ENCODE results near the gene IL10. TPM values are rescaled to one million over a fixed set of nuclear protein-coding genes. Genes with fewer than 3 reads are reported as not detected.
A peak's percentile ranks its signal among the peaks of the same experiment; 100 is the strongest.
"Not testable (repeated sequence)": the region's sequence is repeated elsewhere in the genome, so short reads cannot be mapped to it uniquely, and the experiment has no call there.

The IL10 gene
- total and polyA plus RNA-seq, 2 donors = 1.8 to 19.1 TPM

DNA sequence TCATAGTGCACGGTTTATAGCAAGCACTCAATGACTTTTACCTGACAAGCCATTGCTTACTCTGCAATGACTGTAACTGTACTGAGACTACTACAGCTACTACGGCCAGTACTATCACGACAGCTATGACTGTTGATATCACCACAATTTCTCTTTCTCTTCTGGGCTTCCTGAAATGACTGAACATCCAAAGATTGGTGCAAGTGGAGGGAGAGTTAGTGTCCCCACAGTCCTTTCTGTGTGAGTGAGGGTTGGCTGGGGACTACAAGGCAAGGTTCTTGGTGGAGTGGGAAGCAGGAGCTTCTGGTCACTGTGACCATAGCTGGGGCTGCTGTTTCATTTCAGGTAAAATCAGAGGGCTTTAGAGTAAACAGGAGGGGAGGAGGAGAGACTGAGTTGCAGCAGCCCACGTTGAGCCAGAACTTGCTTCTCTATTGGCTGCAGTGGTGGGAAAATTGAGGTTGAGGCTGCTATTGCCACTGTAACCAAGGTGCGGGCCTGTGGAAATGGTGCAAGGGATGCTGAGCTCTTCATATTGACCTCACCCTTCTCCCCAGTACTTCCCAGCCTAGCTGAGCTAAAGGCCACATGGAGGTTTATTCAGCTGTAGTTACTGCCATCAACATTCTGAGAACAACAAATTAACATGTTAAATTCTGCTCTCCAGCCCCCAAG is 14.1 kb upstream of the IL10 start:
- H3K9me3 ChIP-seq (ENCODE audit: control insufficient read depth in 2 of 2, insufficient read depth in 1 of 2, low read length in 1 of 2) = no peaks in the 10 kb centered on the region
- H3K4me1 ChIP-seq (ENCODE audit: control insufficient read depth in 2 of 2, insufficient read depth in 2 of 2, low read length in 2 of 2) = peaks cover 17 to 56% of the 10 kb centered on the region in 2 donors
- WGBS = 93% methylated on average over 5 of the region's 5 CpGs

DNA sequence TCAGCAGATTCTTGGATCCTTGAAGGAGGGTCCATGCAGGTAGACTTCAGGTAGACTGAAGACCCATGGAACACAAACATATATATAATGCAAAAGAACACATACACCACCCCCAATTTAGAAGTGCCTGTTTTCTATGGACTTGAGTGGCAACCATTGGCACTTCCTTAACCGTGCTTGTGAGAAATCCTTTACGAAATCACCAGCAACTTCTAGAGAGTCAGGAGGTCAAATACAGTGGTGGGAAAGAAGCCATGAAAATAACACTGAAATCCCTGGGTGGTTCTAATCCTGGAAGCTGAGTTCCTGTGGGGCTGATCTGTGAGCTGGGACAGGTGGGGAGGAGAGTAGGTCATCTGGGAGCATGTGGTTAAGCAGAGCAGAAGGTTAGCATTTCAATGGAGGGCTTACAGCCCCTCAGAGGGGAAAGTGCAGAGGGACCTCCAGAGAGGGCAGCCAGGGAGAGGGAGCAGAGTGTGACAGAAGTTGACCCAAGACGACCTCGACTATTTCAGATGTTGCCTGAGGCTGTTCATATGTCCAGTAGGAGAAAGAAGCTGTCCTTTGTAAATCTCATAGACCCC is 13.0 kb upstream of the IL10 start:
- DNase-seq (ENCODE audit: low read depth in 6 of 9, low spot score in 9 of 9) = no peak
- Histone ChIP-seq H3K27ac (ENCODE audit: low read depth in 1 of 2, low read length in 1 of 2) (no peak overlapping the region), H3K4me3 (ENCODE audit: low read length in 2 of 2) (no peak overlapping the region), H3K4me1 (ENCODE audit: control insufficient read depth in 2 of 2, insufficient read depth in 2 of 2, low read length in 2 of 2) (peaks cover 14 to 53% of the 10 kb centered on the region in 2 donors), H3K27me3 (ENCODE audit: control insufficient read depth in 2 of 2, insufficient read depth in 1 of 2, low read length in 1 of 2) (no peaks in the 10 kb centered on the region), H3K36me3 (ENCODE audit: control insufficient read depth in 2 of 2, insufficient read depth in 2 of 2, low read length in 1 of 2) (no peaks in the 10 kb centered on the region), H3K9me3 (ENCODE audit: control insufficient read depth in 2 of 2, insufficient read depth in 1 of 2, low read length in 1 of 2) (no peaks in the 10 kb centered on the region)
- 94% methylated on average over 4 of the region's 4 CpGs for WGBS

More for the DNA sequence above, 14.1 kb upstream of the IL10 start:
- H3K27ac ChIP-seq (ENCODE audit: low read depth in 1 of 2, low read length in 1 of 2) = no peak overlapping the region
- H3K4me3 ChIP-seq (ENCODE audit: low read length in 2 of 2) = no peak overlapping the region
- DNase-seq (ENCODE audit: low read depth in 6 of 9, low spot score in 9 of 9) = no peak
- no peaks in the 10 kb centered on the region for H3K36me3 ChIP-seq (ENCODE audit: control insufficient read depth in 2 of 2, insufficient read depth in 2 of 2, low read length in 1 of 2)
- no peaks in the 10 kb centered on the region for H3K27me3 ChIP-seq (ENCODE audit: control insufficient read depth in 2 of 2, insufficient read depth in 1 of 2, low read length in 1 of 2)

DNA sequence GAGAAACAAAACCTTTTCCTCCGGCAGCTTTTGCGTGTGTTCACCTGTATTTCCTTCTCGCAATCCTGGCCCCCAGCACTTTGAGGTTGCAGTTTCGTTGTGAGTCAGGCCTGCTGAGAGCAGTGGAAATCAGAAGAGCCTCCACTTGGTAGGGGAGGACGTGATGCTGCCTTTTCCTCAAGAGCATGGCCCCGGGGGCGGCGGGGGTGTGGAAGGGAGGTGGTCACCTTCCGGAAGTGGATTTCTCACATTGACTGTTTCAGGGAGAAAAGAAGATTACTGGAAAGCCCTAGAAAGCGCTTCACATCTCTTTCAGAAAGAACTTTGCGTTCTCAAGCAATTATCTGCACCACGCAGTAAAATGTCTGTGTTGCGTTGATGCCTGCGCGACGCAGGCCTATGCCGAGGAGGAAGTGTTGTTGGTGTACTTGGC is 12.2 kb upstream of the IL10 start:
- WGBS = 83% methylated on average over 17 of the region's 17 CpGs
- Histone ChIP-seq H3K27ac (ENCODE audit: low read depth in 1 of 2, low read length in 1 of 2) (peak overlapping the region in 1 of 2 donors; percentile 15), H3K9me3 (ENCODE audit: control insufficient read depth in 2 of 2, insufficient read depth in 1 of 2, low read length in 1 of 2) (no peaks in the 10 kb centered on the region), H3K36me3 (ENCODE audit: control insufficient read depth in 2 of 2, insufficient read depth in 2 of 2, low read length in 1 of 2) (no peaks in the 10 kb centered on the region), H3K4me3 (ENCODE audit: low read length in 2 of 2) (no peak overlapping the region), H3K27me3 (ENCODE audit: control insufficient read depth in 2 of 2, insufficient read depth in 1 of 2, low read length in 1 of 2) (no peaks in the 10 kb centered on the region), H3K4me1 (ENCODE audit: control insufficient read depth in 2 of 2, insufficient read depth in 2 of 2, low read length in 2 of 2) (peaks cover 14 to 59% of the 10 kb centered on the region in 2 donors)
- DNase-seq (ENCODE audit: low read depth in 6 of 9, low spot score in 9 of 9) = peak in 4 of 9 donors; percentile 38 to 77 (median 48)

DNA sequence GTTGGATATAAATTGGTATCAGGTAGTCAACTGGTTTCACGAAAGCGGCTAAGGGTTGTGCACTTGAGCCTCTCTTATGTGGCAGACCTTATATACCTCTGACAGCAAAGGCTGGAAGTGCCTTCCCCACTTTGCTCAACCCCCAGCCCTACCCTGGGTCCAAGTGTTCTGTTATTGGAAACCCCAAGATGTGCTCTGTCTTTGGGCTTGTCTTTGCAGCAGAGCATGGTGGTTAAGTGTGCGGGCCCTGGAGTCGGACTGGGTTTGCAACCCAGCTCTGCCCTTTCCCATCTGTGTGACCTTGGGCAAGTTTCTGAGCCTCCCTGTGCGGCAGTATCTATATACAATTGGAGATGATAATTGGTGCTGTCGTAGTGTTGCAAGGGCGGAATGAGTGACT is 11.2 kb upstream of the IL10 start:
- 93% methylated on average over 7 of the region's 7 CpGs for WGBS
- Histone ChIP-seq H3K27me3 (ENCODE audit: control insufficient read depth in 2 of 2, insufficient read depth in 1 of 2, low read length in 1 of 2) (no peaks in the 10 kb centered on the region), H3K4me1 (ENCODE audit: control insufficient read depth in 2 of 2, insufficient read depth in 2 of 2, low read length in 2 of 2) (peaks cover 14 to 67% of the 10 kb centered on the region in 2 donors), H3K9me3 (ENCODE audit: control insufficient read depth in 2 of 2, insufficient read depth in 1 of 2, low read length in 1 of 2) (no peaks in the 10 kb centered on the region), H3K4me3 (ENCODE audit: low read length in 2 of 2) (no peak overlapping the region), H3K27ac (ENCODE audit: low read depth in 1 of 2, low read length in 1 of 2) (no peak overlapping the region), H3K36me3 (ENCODE audit: control insufficient read depth in 2 of 2, insufficient read depth in 2 of 2, low read length in 1 of 2) (no peaks in the 10 kb centered on the region)
- DNase-seq (ENCODE audit: low read depth in 6 of 9, low spot score in 9 of 9) = no peak

DNA sequence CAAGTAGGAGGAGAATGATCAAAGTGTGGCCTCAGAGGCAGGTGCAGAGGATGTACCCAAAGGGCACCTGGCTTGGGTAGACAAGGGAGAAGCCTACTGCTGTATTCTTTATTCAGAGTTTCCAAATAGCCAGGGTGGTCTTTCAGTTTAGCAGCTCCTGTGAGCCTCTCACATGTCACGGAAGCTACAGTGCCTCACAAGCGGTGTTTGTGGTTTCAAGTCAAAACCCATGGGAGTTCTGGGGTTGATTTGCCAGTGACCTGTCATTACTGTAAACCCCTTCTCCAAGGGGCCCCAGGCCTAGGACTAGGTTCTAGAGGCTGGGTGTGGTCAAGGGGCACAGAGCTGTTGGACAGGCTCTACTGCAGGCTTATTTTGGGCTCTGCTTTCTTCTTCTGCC is 10.2 kb upstream of the IL10 start:
- peaks cover 14 to 62% of the 10 kb centered on the region in 2 donors for H3K4me1 ChIP-seq (ENCODE audit: control insufficient read depth in 2 of 2, insufficient read depth in 2 of 2, low read length in 2 of 2)
- 6% methylated on average over 2 of the region's 2 CpGs for WGBS
- no peak overlapping the region for H3K27ac ChIP-seq (ENCODE audit: low read depth in 1 of 2, low read length in 1 of 2)
- no peak overlapping the region for H3K4me3 ChIP-seq (ENCODE audit: low read length in 2 of 2)
- no peaks in the 10 kb centered on the region for H3K36me3 ChIP-seq (ENCODE audit: control insufficient read depth in 2 of 2, insufficient read depth in 2 of 2, low read length in 1 of 2)
- DNase-seq (ENCODE audit: low read depth in 6 of 9, low spot score in 9 of 9) = peak in 4 of 9 donors; percentile 34 to 72 (median 44)
- no peaks in the 10 kb centered on the region for H3K9me3 ChIP-seq (ENCODE audit: control insufficient read depth in 2 of 2, insufficient read depth in 1 of 2, low read length in 1 of 2)
- no peaks in the 10 kb centered on the region for H3K27me3 ChIP-seq (ENCODE audit: control insufficient read depth in 2 of 2, insufficient read depth in 1 of 2, low read length in 1 of 2)

DNA sequence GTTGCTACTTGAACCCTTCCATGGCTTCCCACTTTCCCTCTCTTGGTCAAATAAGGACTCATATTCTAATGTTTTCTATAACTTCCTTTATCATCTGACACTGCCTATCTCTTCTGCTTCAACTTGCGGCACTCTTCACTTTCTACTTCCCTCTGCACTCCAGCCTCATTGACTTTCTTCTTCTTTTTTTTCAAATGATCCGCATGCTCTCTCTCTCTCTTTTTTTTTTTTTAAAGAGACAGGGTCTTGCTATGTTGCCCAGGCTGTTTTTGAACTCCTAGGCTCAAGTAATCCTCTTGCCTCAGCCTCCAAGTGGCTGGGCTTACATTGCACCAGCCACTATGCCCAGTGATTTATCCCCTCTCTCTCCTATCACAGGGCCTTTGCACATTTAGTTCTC is 7.3 kb upstream of the IL10 start:
- 44% methylated on average over 2 of the region's 2 CpGs for WGBS
- no peaks in the 10 kb centered on the region for H3K9me3 ChIP-seq (ENCODE audit: control insufficient read depth in 2 of 2, insufficient read depth in 1 of 2, low read length in 1 of 2)
- no peak for DNase-seq (ENCODE audit: low read depth in 6 of 9, low spot score in 9 of 9)
- no peaks in the 10 kb centered on the region for H3K27me3 ChIP-seq (ENCODE audit: control insufficient read depth in 2 of 2, insufficient read depth in 1 of 2, low read length in 1 of 2)
- no peak overlapping the region for H3K27ac ChIP-seq (ENCODE audit: low read depth in 1 of 2, low read length in 1 of 2)
- H3K36me3 ChIP-seq (ENCODE audit: control insufficient read depth in 2 of 2, insufficient read depth in 2 of 2, low read length in 1 of 2) = no peaks in the 10 kb centered on the region
- peaks cover 14 to 45% of the 10 kb centered on the region in 2 donors for H3K4me1 ChIP-seq (ENCODE audit: control insufficient read depth in 2 of 2, insufficient read depth in 2 of 2, low read length in 2 of 2)
- H3K4me3 ChIP-seq (ENCODE audit: low read length in 2 of 2) = no peak overlapping the region

DNA sequence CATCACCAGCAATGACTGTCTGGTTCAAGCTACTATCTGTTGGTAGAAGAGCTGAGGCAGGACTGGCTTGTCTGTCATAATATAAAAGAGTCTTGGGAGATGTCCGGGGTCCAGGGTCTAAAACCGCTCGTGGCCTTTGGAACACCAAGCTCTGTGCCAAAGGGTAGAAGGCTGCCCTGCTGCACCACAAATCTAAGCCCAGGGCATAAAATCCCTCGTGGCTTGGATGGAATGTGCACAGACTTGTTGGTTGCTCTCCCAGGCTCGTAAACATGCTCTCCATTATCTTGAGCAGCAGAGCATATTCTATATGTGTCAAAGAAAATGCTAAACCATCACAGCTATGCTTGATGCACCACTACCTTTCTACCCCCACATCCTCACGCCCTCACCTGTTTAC is 6.6 kb upstream of the IL10 start:
- not testable (repeated sequence) for H3K9me3 ChIP-seq (ENCODE audit: control insufficient read depth in 2 of 2, insufficient read depth in 1 of 2, low read length in 1 of 2); H3K4me3 ChIP-seq (ENCODE audit: low read length in 2 of 2); H3K27me3 ChIP-seq (ENCODE audit: control insufficient read depth in 2 of 2, insufficient read depth in 1 of 2, low read length in 1 of 2); H3K36me3 ChIP-seq (ENCODE audit: control insufficient read depth in 2 of 2, insufficient read depth in 2 of 2, low read length in 1 of 2); H3K27ac ChIP-seq (ENCODE audit: low read depth in 1 of 2, low read length in 1 of 2); DNase-seq (ENCODE audit: low read depth in 6 of 9, low spot score in 9 of 9)
- WGBS = 94% methylated on average over 6 of the region's 6 CpGs
- H3K4me1 ChIP-seq (ENCODE audit: control insufficient read depth in 2 of 2, insufficient read depth in 2 of 2, low read length in 2 of 2) = peaks cover 10 to 45% of the 10 kb centered on the region in 2 donors

DNA sequence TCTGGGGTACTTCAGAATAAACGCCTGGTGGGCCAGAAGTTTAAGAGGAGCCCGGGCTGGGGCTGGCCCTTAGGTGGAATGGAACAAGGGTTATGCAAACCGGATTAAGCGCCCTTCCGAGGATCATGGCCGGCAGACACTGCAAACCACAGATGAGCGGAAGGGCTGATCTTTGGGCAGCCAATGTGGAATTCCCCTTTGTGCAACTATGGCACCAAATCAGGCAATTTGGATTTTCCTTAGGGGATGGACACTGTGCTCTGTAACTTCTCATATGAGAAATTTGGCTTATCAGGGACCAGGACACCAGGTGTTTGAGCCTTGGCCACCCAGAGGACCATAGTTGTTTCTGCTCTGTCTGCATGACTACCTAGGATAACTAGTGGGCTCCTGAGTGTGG is 5.7 kb upstream of the IL10 start:
- Histone ChIP-seq H3K27ac (ENCODE audit: low read depth in 1 of 2, low read length in 1 of 2) (peak overlapping the region in 1 of 2 donors; percentile 20), H3K27me3 (ENCODE audit: control insufficient read depth in 2 of 2, insufficient read depth in 1 of 2, low read length in 1 of 2) (no peaks in the 10 kb centered on the region), H3K4me3 (ENCODE audit: low read length in 2 of 2) (no peak overlapping the region), H3K9me3 (ENCODE audit: control insufficient read depth in 2 of 2, insufficient read depth in 1 of 2, low read length in 1 of 2) (no peaks in the 10 kb centered on the region), H3K4me1 (ENCODE audit: control insufficient read depth in 2 of 2, insufficient read depth in 2 of 2, low read length in 2 of 2) (peaks cover 10 to 40% of the 10 kb centered on the region in 2 donors), H3K36me3 (ENCODE audit: control insufficient read depth in 2 of 2, insufficient read depth in 2 of 2, low read length in 1 of 2) (no peaks in the 10 kb centered on the region)
- WGBS = 98% methylated on average over 7 of the region's 7 CpGs
- no peak for DNase-seq (ENCODE audit: low read depth in 6 of 9, low spot score in 9 of 9)

DNA sequence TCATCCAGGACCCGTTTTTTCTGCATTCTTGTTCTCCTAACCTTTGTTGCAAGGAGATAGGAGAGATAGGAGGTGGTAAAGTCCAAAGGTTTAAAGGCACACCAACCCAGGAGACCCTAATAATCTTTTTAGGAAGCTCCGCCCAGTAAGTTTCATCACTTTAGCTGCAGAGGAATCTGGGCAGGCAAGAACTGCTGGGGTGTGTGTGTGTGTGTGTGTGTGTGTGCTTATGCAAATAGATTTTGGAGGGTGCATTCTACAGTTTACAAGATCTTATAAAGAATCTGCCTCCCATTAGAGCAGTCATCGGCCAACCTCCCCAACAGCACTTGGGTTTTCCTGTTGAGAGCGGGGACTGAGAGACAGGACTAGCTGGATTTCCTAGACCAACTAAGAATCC is 3.9 kb upstream of the IL10 start:
- DNase-seq (ENCODE audit: low read depth in 6 of 9, low spot score in 9 of 9) = no peak
- H3K36me3 ChIP-seq (ENCODE audit: control insufficient read depth in 2 of 2, insufficient read depth in 2 of 2, low read length in 1 of 2) = no peaks in the 10 kb centered on the region
- H3K4me1 ChIP-seq (ENCODE audit: control insufficient read depth in 2 of 2, insufficient read depth in 2 of 2, low read length in 2 of 2) = peaks cover 13 to 43% of the 10 kb centered on the region in 2 donors
- WGBS = 93% methylated on average over 4 of the region's 4 CpGs
- H3K9me3 ChIP-seq (ENCODE audit: control insufficient read depth in 2 of 2, insufficient read depth in 1 of 2, low read length in 1 of 2) = no peaks in the 10 kb centered on the region
- peaks cover 0 to 2% of the 10 kb centered on the region in 2 donors for H3K27me3 ChIP-seq (ENCODE audit: control insufficient read depth in 2 of 2, insufficient read depth in 1 of 2, low read length in 1 of 2)
- H3K27ac ChIP-seq (ENCODE audit: low read depth in 1 of 2, low read length in 1 of 2) = no peak overlapping the region
- H3K4me3 ChIP-seq (ENCODE audit: low read length in 2 of 2) = no peak overlapping the region
